Measurements from ENCODE around the gene FAM20A. TPM values are rescaled to one million over a fixed set of nuclear protein-coding genes. Genes with fewer than 3 reads are reported as not detected.

The FAM20A gene
- total and polyA plus RNA-seq, 2 donors (not counting 1 experiment from before 2014, with no cell fraction given): not detected

DNA sequence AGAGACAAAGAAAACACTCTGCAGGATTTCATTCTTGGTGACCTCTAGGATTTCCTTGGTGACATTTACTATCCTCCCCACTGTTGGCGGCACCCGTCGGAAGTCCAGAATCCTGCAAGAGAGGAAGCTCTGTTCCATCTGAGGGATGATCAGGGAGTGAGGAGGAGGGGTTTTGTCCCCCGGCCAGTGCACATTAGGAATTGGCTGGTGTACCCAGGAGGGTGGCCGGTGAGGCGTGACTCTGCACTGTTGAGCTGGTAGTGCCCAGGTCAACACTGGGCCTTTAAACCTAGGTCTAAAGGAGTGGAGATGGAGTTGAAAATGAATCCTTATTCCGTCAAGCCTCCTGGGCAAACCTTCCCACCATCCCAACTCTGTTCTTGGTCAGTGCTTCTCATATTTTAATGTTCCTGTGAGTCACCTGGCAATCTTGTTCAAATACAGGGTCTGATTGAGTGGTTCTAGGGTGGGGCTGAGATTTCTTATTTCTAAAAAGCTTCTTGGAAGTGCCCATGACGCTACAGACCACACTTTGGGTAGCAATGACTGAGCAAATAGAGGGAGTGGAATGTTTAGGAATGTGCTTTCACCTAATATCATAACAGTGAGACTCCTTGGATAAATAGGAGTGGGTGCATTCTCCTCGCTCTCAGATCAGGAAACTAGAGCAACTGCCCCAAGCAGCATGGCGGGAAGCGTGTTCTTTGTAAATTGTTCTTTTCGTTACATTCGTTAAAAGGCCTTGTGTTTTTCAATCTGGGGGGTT, 58.3 kb downstream of the FAM20A start:
- Histone ChIP-seq H4K20me1 (ENCODE audit: control insufficient read depth, insufficient read depth, low read length, poor library complexity, severe bottlenecking) (no peaks in the 10 kb centered on the region), H3K9me3 (ENCODE audit: control extremely low read depth in 1 of 3, control insufficient read depth in 2 of 3, insufficient read depth in 1 of 3, low read length in 2 of 3) (no peaks in the 10 kb centered on the region), H3K9ac (ENCODE audit: low read length) (no peak overlapping the region), H3K4me2 (replicated peaks; ENCODE audit: low read depth, low read length, poor library complexity, severe bottlenecking) (no peak overlapping the region), H3K27me3 (replicated peaks in 1 of 4; ENCODE audit: control extremely low read depth in 1 of 4, control insufficient read depth in 3 of 4, insufficient read depth in 4 of 4, low read length in 3 of 4) (no peaks in the 10 kb centered on the region), H3K4me3 (ENCODE audit: control extremely low read depth in 1 of 5, extremely low read depth in 1 of 5, insufficient read depth in 1 of 5, low read depth in 2 of 5, low read length in 4 of 5) (no peak overlapping the region), H3K36me3 (replicated peaks in 1 of 2; ENCODE audit: control extremely low read depth in 1 of 2, control insufficient read depth in 1 of 2, extremely low read depth in 1 of 2, insufficient read depth in 2 of 2, low read length in 1 of 2) (peaks cover 0 to 5% of the 10 kb centered on the region in 2 experiments), H3K4me1 (ENCODE audit: control insufficient read depth in 2 of 2, insufficient read depth in 2 of 2, low read length in 2 of 2) (peaks cover 0 to 15% of the 10 kb centered on the region in 2 donors), H3K27ac (ENCODE audit: low read length in 2 of 2) (no peak overlapping the region), H3K79me2 (ENCODE audit: control insufficient read depth, insufficient read depth, low read length) (no peaks in the 10 kb centered on the region), H2AFZ (ENCODE audit: insufficient read depth, low read depth, low read length, poor library complexity, severe bottlenecking) (no peak overlapping the region)
- Mint-ChIP-seq H3K4me1 (peaks cover 16% of the 10 kb centered on the region), H3K27me3 (no peaks in the 10 kb centered on the region), H3K9me3 (ENCODE audit: insufficient read depth) (no peaks in the 10 kb centered on the region), H3K27ac (no peak overlapping the region), H3K4me3 (no peak overlapping the region)
- over 99% methylated on average over 12 of the region's 13 CpGs for WGBS (ENCODE audit: insufficient coverage)
- DNase-seq (no peak), ATAC-seq (ENCODE audit: low read depth) (no peak)
- TF ChIP-seq CTCF (IDR thresholded peaks at IDR 0.05) (no peak), EZH2 (IDR thresholded peaks at IDR 0.05; ENCODE audit: borderline replicate concordance, insufficient read depth, low read depth, low read length, poor library complexity, severe bottlenecking) (no peak)
- ChIA-PET CTCF (no interaction called here), POLR2A (no interaction called here)
- intact Hi-C loops (cut with micrococcal nuclease): no loop called here

DNA sequence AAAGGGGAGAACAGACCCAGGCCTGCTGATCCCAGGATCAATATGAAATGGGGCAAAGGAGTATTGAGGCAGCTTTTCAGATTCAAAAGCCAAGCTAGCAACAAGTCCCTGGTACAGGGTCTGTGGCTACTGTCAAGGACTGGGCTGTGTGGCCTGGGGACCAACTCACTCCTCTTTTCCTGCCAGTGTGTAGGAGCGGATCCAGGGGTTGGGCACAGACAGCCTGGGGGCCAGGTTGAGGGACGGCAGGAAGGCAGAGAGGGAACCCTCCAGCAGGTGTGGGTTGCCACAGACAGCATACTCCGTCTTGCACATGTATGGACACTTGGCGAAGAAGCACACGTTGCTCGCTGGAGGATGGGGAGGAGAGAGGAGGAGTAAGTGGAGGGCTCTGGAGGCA, 59.4 kb downstream of the FAM20A start:
- H3K9me3 Mint-ChIP-seq (ENCODE audit: insufficient read depth): no peaks in the 10 kb centered on the region
- ChIA-PET CTCF (no interaction called here), POLR2A (no interaction called here)
- Histone ChIP-seq H3K27ac (ENCODE audit: low read length in 2 of 2) (no peak overlapping the region), H2AFZ (ENCODE audit: insufficient read depth, low read depth, low read length, poor library complexity, severe bottlenecking) (no peak overlapping the region), H4K20me1 (ENCODE audit: control insufficient read depth, insufficient read depth, low read length, poor library complexity, severe bottlenecking) (no peaks in the 10 kb centered on the region), H3K4me1 (ENCODE audit: control insufficient read depth in 2 of 2, insufficient read depth in 2 of 2, low read length in 2 of 2) (peaks cover 0 to 15% of the 10 kb centered on the region in 2 donors), H3K9me3 (ENCODE audit: control extremely low read depth in 1 of 3, control insufficient read depth in 2 of 3, insufficient read depth in 1 of 3, low read length in 2 of 3) (no peaks in the 10 kb centered on the region), H3K9ac (ENCODE audit: low read length) (no peak overlapping the region), H3K4me3 (ENCODE audit: control extremely low read depth in 1 of 5, extremely low read depth in 1 of 5, insufficient read depth in 1 of 5, low read depth in 2 of 5, low read length in 4 of 5) (no peak overlapping the region), H3K27me3 (replicated peaks in 1 of 4; ENCODE audit: control extremely low read depth in 1 of 4, control insufficient read depth in 3 of 4, insufficient read depth in 4 of 4, low read length in 3 of 4) (no peaks in the 10 kb centered on the region), H3K36me3 (replicated peaks in 1 of 2; ENCODE audit: control extremely low read depth in 1 of 2, control insufficient read depth in 1 of 2, extremely low read depth in 1 of 2, insufficient read depth in 2 of 2, low read length in 1 of 2) (peaks cover 0 to 9% of the 10 kb centered on the region in 2 experiments), H3K79me2 (ENCODE audit: control insufficient read depth, insufficient read depth, low read length) (no peaks in the 10 kb centered on the region), H3K4me2 (replicated peaks; ENCODE audit: low read depth, low read length, poor library complexity, severe bottlenecking) (no peak overlapping the region)
- 95% methylated on average over 5 of the region's 6 CpGs for WGBS (ENCODE audit: insufficient coverage)
- DNase-seq (no peak), ATAC-seq (ENCODE audit: low read depth) (no peak)
- H3K27me3 Mint-ChIP-seq: no peaks in the 10 kb centered on the region
- H3K27ac Mint-ChIP-seq: no peak overlapping the region
- intact Hi-C loops (cut with micrococcal nuclease): no loop called here
- peaks cover 16% of the 10 kb centered on the region for H3K4me1 Mint-ChIP-seq
- no peak overlapping the region for H3K4me3 Mint-ChIP-seq
- no peak for TF ChIP-seq EZH2 (IDR thresholded peaks at IDR 0.05; ENCODE audit: borderline replicate concordance, insufficient read depth, low read depth, low read length, poor library complexity, severe bottlenecking)
- TF ChIP-seq CTCF (IDR thresholded peaks at IDR 0.05): no peak

Measured in B cell (primary cell).